ENCODE measurements around the gene MVB12B.
A peak's percentile ranks its signal among the peaks of the same experiment; 100 is the strongest.

The MVB12B gene

DNA sequence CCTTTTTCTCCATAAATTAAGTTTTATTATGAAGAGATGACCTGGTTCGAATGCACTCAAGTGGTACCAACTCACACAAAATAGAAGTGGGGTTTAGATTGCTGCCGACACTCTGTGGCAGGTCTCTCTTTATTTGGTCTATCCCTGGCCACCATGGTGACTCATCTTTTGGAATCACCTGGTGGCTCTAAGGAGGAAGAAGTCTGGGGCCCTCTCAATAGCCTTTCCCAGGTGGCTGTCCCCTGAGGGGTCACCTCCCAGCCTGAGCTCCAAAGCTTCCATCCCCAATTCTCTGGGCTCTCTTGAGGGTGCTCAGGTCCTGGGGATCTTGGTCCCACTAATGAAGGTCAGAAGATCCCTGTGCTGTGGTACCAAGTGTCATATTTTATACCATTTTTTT is 136.8 kb downstream of the MVB12B start:
- no peak for DNase-seq (ENCODE audit: low spot score)
- in situ Hi-C loops (cut with MboI; ENCODE audit: low pct_unique_long_range_greater_than_20kb, low sequenced_read_pairs, unreplicated experiment): no loop called here
- TF ChIP-seq, protein P1, sequence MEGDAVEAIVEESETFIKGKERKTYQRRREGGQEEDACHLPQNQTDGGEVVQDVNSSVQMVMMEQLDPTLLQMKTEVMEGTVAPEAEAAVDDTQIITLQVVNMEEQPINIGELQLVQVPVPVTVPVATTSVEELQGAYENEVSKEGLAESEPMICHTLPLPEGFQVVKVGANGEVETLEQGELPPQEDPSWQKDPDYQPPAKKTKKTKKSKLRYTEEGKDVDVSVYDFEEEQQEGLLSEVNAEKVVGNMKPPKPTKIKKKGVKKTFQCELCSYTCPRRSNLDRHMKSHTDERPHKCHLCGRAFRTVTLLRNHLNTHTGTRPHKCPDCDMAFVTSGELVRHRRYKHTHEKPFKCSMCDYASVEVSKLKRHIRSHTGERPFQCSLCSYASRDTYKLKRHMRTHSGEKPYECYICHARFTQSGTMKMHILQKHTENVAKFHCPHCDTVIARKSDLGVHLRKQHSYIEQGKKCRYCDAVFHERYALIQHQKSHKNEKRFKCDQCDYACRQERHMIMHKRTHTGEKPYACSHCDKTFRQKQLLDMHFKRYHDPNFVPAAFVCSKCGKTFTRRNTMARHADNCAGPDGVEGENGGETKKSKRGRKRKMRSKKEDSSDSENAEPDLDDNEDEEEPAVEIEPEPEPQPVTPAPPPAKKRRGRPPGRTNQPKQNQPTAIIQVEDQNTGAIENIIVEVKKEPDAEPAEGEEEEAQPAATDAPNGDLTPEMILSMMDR (IDR thresholded peaks at IDR 0.05; ENCODE audit: extremely low read depth, insufficient read depth, missing control alignments): no peak

DNA sequence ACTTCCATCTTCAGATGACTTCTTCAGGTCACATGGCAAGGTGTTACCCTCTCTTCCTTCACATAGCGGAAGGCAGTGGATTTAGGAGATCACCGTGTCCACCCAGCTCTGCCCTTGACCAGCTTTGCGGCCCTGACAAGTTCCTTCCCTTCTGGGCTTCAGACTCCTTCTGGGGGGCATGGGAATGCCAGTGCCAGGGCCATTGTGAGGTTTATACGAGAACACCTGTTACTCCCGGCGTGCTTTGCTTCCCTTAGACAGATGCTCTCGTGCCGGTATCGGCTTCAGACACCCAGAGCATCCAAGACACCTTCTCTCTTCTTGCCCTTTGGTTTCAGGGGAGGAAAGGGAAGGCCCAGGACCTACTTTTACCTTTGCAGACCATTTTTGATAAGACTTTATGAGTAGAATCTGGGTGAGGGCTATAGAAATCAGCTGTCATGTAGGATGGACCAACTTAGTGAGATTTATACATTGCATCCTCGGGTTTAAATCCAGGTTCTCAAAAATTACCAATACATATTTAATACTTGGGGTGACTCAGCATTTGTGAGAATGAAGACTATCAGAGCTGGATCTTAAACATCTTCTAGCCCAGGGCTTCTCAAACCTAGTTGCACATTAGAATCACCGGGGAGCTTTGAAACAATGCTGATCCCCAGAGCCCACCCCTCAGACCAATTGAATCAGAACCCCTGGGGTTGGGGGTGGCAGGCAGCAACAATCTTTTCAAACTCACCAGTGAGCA is 138.2 kb downstream of the MVB12B start:
- in situ Hi-C loops (cut with MboI; ENCODE audit: low pct_unique_long_range_greater_than_20kb, low sequenced_read_pairs, unreplicated experiment): no loop called here
- TF ChIP-seq, protein P1 (IDR thresholded peaks at IDR 0.05; ENCODE audit: extremely low read depth, insufficient read depth, missing control alignments): no peak
- no peak for DNase-seq (ENCODE audit: low spot score)

DNA sequence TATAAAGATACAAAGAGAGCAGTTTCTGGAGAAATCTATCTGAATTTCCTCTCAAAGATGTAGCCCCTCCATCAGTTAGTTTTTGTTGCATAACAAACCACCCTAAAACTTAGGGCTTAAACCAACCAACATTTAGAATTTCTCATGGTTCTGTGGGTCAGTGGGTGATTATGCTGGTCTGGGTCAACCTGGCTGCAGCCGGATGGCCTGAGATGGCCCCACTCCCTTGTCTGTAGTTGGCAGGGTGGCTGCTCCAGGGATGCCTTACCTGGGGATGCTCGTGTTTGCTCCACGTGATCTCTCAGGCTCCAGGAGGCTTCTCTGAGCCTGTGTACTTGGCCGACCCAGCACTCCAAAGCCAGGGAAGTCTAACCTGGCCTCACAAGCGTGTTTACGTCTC is 139.3 kb downstream of the MVB12B start:
- DNase-seq (ENCODE audit: low spot score): no peak
- in situ Hi-C loops (cut with MboI; ENCODE audit: low pct_unique_long_range_greater_than_20kb, low sequenced_read_pairs, unreplicated experiment): no loop called here

DNA sequence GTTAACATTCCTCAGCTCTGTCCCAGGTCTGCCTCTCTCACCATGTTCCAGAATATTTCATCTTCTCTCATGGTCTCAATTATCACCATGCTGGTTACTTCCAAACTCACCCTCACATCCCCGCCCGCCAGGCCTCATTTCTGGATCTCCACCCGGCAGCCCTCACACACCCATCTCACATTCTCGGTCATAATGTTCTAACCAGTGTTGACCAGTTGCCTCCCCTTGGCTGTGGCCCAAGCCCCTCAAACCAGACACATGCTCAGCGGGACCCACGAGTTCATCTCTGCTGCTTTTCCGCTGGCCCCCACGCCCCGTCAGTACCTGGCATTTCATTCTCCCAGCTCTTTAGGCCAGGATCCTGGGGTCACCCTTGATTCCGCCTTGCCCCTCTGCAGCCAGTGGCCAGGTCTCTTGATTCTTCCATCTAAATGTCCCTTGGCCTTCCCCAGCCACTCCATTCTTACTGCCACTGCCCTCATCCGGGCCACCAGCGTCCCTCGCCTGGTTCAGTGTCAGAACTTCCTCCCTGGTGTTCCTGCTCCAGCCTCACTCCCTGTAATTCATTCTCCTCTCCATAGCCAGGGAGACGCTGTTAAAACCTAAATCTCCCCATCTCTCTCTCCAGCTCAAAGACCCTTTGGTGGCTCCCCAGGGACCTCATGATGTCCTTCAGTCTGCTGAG is 141.7 kb downstream of the MVB12B start:
- in situ Hi-C loops (cut with MboI; ENCODE audit: low pct_unique_long_range_greater_than_20kb, low sequenced_read_pairs, unreplicated experiment): no loop called here
- TF ChIP-seq, protein P1 (IDR thresholded peaks at IDR 0.05; ENCODE audit: extremely low read depth, insufficient read depth, missing control alignments): no peak
- DNase-seq (ENCODE audit: low spot score): no peak

More for the DNA sequence above, 139.3 kb downstream of the MVB12B start:
- TF ChIP-seq, protein P1 (IDR thresholded peaks at IDR 0.05; ENCODE audit: extremely low read depth, insufficient read depth, missing control alignments): no peak

DNA sequence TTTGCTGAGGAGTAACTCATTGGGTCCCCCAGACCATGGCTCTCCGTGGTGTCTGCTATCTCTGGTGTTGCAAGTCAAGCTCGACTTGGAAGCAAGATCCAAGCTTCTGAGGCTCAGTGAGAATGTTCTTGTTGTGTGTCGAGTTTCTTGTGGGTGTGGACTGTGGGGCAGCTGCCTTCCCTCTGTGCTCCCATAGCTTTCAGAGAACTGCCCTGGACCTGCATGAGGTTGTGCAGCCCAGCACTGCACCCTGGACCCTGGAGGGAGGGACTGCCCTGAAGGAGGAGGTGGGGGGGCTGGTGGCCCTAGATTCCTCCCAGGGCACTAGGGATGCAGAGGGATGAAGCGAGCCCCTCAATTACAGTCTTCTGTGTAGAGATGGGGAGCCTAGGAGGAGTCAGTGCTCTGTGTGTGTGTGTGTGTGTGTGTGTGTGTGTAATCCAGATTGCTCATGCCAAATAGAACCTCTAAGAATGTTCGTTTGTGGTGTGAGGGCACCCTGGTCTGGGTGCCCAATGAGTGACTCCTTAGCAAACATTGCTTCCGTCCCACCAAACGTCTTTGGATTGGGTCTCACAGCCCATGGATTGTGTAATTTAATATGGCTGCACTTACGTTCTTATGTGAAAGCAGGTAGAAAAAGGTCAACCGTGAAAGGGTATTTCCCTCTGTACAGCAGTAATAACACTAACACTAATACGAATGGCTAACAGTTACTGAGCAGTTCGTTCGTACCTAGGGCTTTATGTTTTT is 143.8 kb downstream of the MVB12B start:
- in situ Hi-C loops (cut with MboI; ENCODE audit: low pct_unique_long_range_greater_than_20kb, low sequenced_read_pairs, unreplicated experiment): no loop called here
- DNase-seq (ENCODE audit: low spot score): peak; percentile 42
- TF ChIP-seq, protein P1 (IDR thresholded peaks at IDR 0.05; ENCODE audit: extremely low read depth, insufficient read depth, missing control alignments): no peak

DNA sequence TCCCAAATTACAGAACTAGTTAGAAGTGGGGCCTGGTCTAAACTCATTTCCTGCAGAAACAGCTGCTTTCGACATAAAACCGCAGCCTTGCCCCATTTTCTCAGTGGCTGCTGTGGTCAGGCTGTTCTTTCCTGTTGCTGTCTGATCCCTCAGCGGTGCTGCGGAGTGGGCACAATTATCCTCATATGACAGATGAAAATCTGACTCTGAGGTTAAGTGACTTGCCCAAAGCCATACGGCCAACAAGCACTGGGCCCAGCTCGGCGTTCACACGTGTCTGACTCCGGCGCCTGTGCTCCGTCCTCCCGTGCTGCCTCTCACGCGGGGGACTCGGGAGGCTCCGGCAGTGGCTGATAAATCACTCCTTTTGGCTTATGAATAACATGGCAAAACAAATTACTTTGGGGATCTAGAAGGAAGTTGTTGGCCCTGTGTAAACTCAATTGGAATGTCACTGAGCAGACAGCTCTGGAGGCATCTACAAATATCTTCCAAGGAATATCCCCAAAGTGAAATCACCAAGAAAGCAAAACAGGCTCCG is 144.5 kb downstream of the MVB12B start:
- TF ChIP-seq, protein P1 (IDR thresholded peaks at IDR 0.05; ENCODE audit: extremely low read depth, insufficient read depth, missing control alignments): no peak
- DNase-seq (ENCODE audit: low spot score): peak; percentile 47
- in situ Hi-C loops (cut with MboI; ENCODE audit: low pct_unique_long_range_greater_than_20kb, low sequenced_read_pairs, unreplicated experiment): no loop called here
